K562 (cell line): Measurements from ENCODE around the gene CS. TPM values are rescaled to one million over a fixed set of nuclear protein-coding genes. Genes with fewer than 3 reads are reported as not detected.
A peak's percentile ranks its signal among the peaks of the same experiment; 100 is the strongest.

Source experiments
- ATF7 ChIP-seq: fragments of 450-650 bp; IDR thresholded peaks from 2 replicates; pipeline ENCODE4 v1.7.1; 2014; ENCODE audit warnings: mild to moderate bottlenecking, moderate library complexity
- CBX1 ChIP-seq: sonication (generic); IDR thresholded peaks from 2 replicates; pipeline ENCODE4 v1.6.1; 2016; ENCODE audit warnings: antibody characterized with exemption, low read depth, mild to moderate bottlenecking
- E2F3 ChIP-seq: fragments of 250-450 bp; sonication (Bioruptor Pico); IDR thresholded peaks from 2 replicates; pipeline ENCODE4 v1.4.0; 2020; ENCODE audit warnings: mild to moderate bottlenecking
- E2F5 ChIP-seq: sonication (generic); formaldehyde crosslinking; IDR thresholded peaks from 2 replicates; pipeline ENCODE4 v1.8.0; 2022; ENCODE audit warnings: mild to moderate bottlenecking, missing genetic modification reagents
- GABPB1 ChIP-seq: sonication (generic); formaldehyde crosslinking; IDR thresholded peaks from 2 replicates; pipeline ENCODE4 v1.8.0; 2022; ENCODE audit warnings: mild to moderate bottlenecking, missing genetic modification reagents
- HLTF ChIP-seq: fragments of 450-650 bp; IDR thresholded peaks from 2 replicates; pipeline ENCODE4 v1.6.1; 2016
- HMGN3 ChIP-seq: IDR thresholded peaks from 2 replicates; pipeline ENCODE4 v1.6.1; 2011; ENCODE audit warnings: borderline replicate concordance, low read depth, mild to moderate bottlenecking, mixed read lengths, low read length; ENCODE audit not compliant: insufficient read length; ENCODE audit errors: extremely low read depth
- JUNB ChIP-seq: fragments of 450-650 bp; formaldehyde crosslinking; conservative IDR thresholded peaks from 2 replicates; pipeline ENCODE4 v1.4.0; 2020; ENCODE audit warnings: mild to moderate bottlenecking
- NCOA4 ChIP-seq: fragments of 450-650 bp; IDR thresholded peaks from 2 replicates; pipeline ENCODE4 v1.6.1; 2018; ENCODE audit warnings: mild to moderate bottlenecking; ENCODE audit not compliant: partially characterized antibody
- RBM39 ChIP-seq: fragments of 200-400 bp; formaldehyde crosslinking; optimal IDR thresholded peaks from 2 replicates; pipeline ENCODE3; 2018; ENCODE audit warnings: low read depth, low read length
- RNF2 ChIP-seq: sonication (generic); IDR thresholded peaks from 2 replicates; pipeline ENCODE4 v1.6.1; 2016
- SREBF2 ChIP-seq: sonication (generic); formaldehyde crosslinking; IDR thresholded peaks from 2 replicates; pipeline ENCODE4 v1.4.0; 2020; ENCODE audit warnings: mild to moderate bottlenecking, missing genetic modification reagents
- STAT5A ChIP-seq: IDR thresholded peaks from 2 replicates; pipeline ENCODE4 v1.6.1; 2012; ENCODE audit warnings: low read length, inconsistent platforms, borderline replicate concordance
- TOE1 ChIP-seq, 2 experiments: fragments of 450-650 bp in 1 of 2; sonication (generic) in 1 of 2; formaldehyde crosslinking in 1 of 2; IDR thresholded peaks; 2 replicates each; pipeline versions ENCODE4 v1.7.1 to v1.8.0; 2016 to 2022; ENCODE audit warnings: borderline replicate concordance in 2 of 2, mild to moderate bottlenecking in 2 of 2, antibody characterized with exemption in 1 of 2, inconsistent platforms in 1 of 2, low read depth in 1 of 2, missing genetic modification reagents in 1 of 2, moderate library complexity in 1 of 2
- TRIM25 ChIP-seq: fragments of 450-650 bp; IDR thresholded peaks from 2 replicates; pipeline ENCODE4 v1.7.0; 2016; ENCODE audit warnings: borderline replicate concordance
- ZKSCAN1 ChIP-seq: fragments of 150-350 bp; IDR thresholded peaks from 2 replicates; pipeline ENCODE4 v1.6.1; 2016; ENCODE audit warnings: low read depth, low read length
- ZNF197 ChIP-seq: fragments of 200-800 bp; sonication (Bioruptor generic); IDR thresholded peaks from 2 replicates; pipeline ENCODE4 v1.6.1; 2016; ENCODE audit warnings: low read depth, missing genetic modification characterization, missing compliant biosample characterization
- ZNF23 ChIP-seq: fragments of 250-450 bp; sonication (Bioruptor Pico); IDR thresholded peaks from 2 replicates; pipeline ENCODE4 v1.4.0; 2020; ENCODE audit warnings: mild to moderate bottlenecking
- ZNF696 ChIP-seq: fragments of 250-450 bp; sonication (Bioruptor Pico); conservative IDR thresholded peaks from 2 replicates; pipeline ENCODE4 v1.4.0; 2020; ENCODE audit warnings: mild to moderate bottlenecking, moderate library complexity
- ZNF778 ChIP-seq: fragments of 450-650 bp; formaldehyde crosslinking; IDR thresholded peaks from 2 replicates; pipeline ENCODE4 v1.4.0; 2020; ENCODE audit warnings: mild to moderate bottlenecking, moderate library complexity
- ZSCAN29 ChIP-seq: fragments of 450-650 bp; IDR thresholded peaks from 2 replicates; pipeline ENCODE4 v1.6.1; 2017
- polyA plus RNA-seq, 8 experiments: library from polyadenylated mRNA; depleted of rRNA in 4 of 8; stranded (reverse) in 5 of 8; unstranded in 3 of 8; fragments of >200 nt; fragmentation: Nextera tagmentation in 2 of 8; fragmentation: Illumina TruSeq in 1 of 8; extraction: Ambion mirVana in 2 of 8; extraction: Trizol in 1 of 8; gene quantifications; 2 replicates each; pipeline versions ENCODE4 v1.2.1 to v1.2.3, GENCODE V29; 2011 to 2014; ENCODE audit warnings: inconsistent platforms in 1 of 8, missing spikeins in 1 of 8
- total RNA-seq, 7 experiments: library from RNA; depleted of rRNA in 6 of 7; stranded (reverse); fragments of >200 nt in 6 of 7; fragmentation: Illumina TruSeq in 2 of 7; extraction: Trizol in 2 of 7; gene quantifications; 2 replicates each; pipeline versions ENCODE4 v1.2.1 to v1.2.3, GENCODE V29; 2011 to 2021; ENCODE audit warnings: low replicate concordance in 1 of 7
- TF ChIP-seq, protein P1 (sequence below), 2 experiments: IDR thresholded peaks; 2 replicates each; pipeline ENCODE4 v1.6.1; 2012; ENCODE audit warnings: improper control_type of control experiment in 2 of 2, low read depth in 2 of 2, low read length in 2 of 2, borderline replicate concordance in 1 of 2
- TF ChIP-seq, protein P2 (sequence below): fragments of 450-650 bp; formaldehyde crosslinking; IDR thresholded peaks from 2 replicates; pipeline ENCODE4 v1.4.0; 2020; ENCODE audit warnings: mild to moderate bottlenecking, moderate library complexity

The CS gene
- total and polyA plus RNA-seq, 9 of the 15 experiments (the other 6 are each of a cell fraction or from before 2014, with no cell fraction given) = 99.9 to 390 (median 149) TPM

GRCh38 chr12:56336361-56337167, 36.4 kb upstream of the CS start (continued):
- no peak for TF ChIP-seq ZKSCAN1
- peak; percentile 69; the same call in 1 of the 2 replicates for TF ChIP-seq RNF2
- TF ChIP-seq, protein P1, sequence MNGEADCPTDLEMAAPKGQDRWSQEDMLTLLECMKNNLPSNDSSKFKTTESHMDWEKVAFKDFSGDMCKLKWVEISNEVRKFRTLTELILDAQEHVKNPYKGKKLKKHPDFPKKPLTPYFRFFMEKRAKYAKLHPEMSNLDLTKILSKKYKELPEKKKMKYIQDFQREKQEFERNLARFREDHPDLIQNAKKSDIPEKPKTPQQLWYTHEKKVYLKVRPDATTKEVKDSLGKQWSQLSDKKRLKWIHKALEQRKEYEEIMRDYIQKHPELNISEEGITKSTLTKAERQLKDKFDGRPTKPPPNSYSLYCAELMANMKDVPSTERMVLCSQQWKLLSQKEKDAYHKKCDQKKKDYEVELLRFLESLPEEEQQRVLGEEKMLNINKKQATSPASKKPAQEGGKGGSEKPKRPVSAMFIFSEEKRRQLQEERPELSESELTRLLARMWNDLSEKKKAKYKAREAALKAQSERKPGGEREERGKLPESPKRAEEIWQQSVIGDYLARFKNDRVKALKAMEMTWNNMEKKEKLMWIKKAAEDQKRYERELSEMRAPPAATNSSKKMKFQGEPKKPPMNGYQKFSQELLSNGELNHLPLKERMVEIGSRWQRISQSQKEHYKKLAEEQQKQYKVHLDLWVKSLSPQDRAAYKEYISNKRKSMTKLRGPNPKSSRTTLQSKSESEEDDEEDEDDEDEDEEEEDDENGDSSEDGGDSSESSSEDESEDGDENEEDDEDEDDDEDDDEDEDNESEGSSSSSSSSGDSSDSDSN (IDR thresholded peaks at IDR 0.05; ENCODE audit: borderline replicate concordance in 1 of 2, low read depth in 2 of 2, low read length in 2 of 2) = no peak
- TF ChIP-seq E2F5 (CRISPR knock-in tag) = no peak
- TF ChIP-seq ATF7 = peak; percentile 96
- TF ChIP-seq HMGN3 = no peak
- no peak for TF ChIP-seq TRIM25
- TF ChIP-seq NCOA4 = no peak
- TF ChIP-seq, protein P2, sequence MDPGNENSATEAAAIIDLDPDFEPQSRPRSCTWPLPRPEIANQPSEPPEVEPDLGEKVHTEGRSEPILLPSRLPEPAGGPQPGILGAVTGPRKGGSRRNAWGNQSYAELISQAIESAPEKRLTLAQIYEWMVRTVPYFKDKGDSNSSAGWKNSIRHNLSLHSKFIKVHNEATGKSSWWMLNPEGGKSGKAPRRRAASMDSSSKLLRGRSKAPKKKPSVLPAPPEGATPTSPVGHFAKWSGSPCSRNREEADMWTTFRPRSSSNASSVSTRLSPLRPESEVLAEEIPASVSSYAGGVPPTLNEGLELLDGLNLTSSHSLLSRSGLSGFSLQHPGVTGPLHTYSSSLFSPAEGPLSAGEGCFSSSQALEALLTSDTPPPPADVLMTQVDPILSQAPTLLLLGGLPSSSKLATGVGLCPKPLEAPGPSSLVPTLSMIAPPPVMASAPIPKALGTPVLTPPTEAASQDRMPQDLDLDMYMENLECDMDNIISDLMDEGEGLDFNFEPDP (CRISPR knock-in tag) = no peak
- TF ChIP-seq SREBF2 (CRISPR knock-in tag) = no peak
- peak; percentile 16; the same call in 1 of the 2 replicates for TF ChIP-seq TOE1 (IDR thresholded peaks at IDR 0.05; ENCODE audit: borderline replicate concordance)
- TF ChIP-seq TOE1 (CRISPR knock-in tag; IDR thresholded peaks at IDR 0.05; ENCODE audit: borderline replicate concordance, low read depth) = no peak
- TF ChIP-seq ZNF778 = no peak
- TF ChIP-seq CBX1 = no peak; the same call in 1 of the 2 replicates
- no peak for TF ChIP-seq ZNF696
- no peak for TF ChIP-seq STAT5A
- no peak for TF ChIP-seq ZNF23 (CRISPR knock-in tag)
- TF ChIP-seq HLTF = no peak
- TF ChIP-seq RBM39 = no peak
- TF ChIP-seq ZNF197 (CRISPR knock-in tag) = 0 out of 2 replicates have a peak, but pooled peaks have one; percentile 10
- no peak for TF ChIP-seq ZSCAN29
- TF ChIP-seq GABPB1 = peak; percentile 71
- no peak; the same call in 1 of the 2 replicates for TF ChIP-seq E2F3 (CRISPR knock-in tag)
- TF ChIP-seq JUNB = no peak
